HG03045 (cell line): ENCODE data around the gene RFFL.
"Not testable (repeated sequence)": the region's sequence is repeated elsewhere in the genome, so short reads cannot be mapped to it uniquely, and the experiment has no call there.

Source experiments
- ATAC-seq: cut with Tn5 transposase; IDR thresholded peaks from one replicate; pipeline ENCODE4 v1.9.1; 2021; ENCODE audit warnings: mild to moderate bottlenecking, moderate library complexity; ENCODE audit not compliant: unreplicated experiment

RFFL gene

GRCh38 chr17:35063514-35064223 lies at the start of gene RFFL:
TSS of gene RFFL (minus strand) at chr17:35063707. CDS start at chr17:35026553, 37,154 bp downstream.
- ATAC-seq, result peak; percentile 83

- not testable (repeated sequence) for ATAC-seq
Observed at GRCh38 chr17:35110791-35111190, 47.3 kb upstream of the RFFL start.

GRCh38 chr17:35104844-35105450 lies 41.4 kb upstream of the RFFL start:
- no peak for ATAC-seq

- no peak for ATAC-seq
Observed at GRCh38 chr17:35103271-35103670, 39.8 kb upstream of the RFFL start.

- no peak for ATAC-seq
Observed at GRCh38 chr17:35101725-35102124, 38.2 kb upstream of the RFFL start.

- ATAC-seq, result no peak
Observed at GRCh38 chr17:35101036-35101435, 37.5 kb upstream of the RFFL start.

- ATAC-seq, result no peak
Observed at GRCh38 chr17:35099908-35100307, 36.4 kb upstream of the RFFL start.

- no peak for ATAC-seq
Observed at GRCh38 chr17:35097776-35098175, 34.3 kb upstream of the RFFL start.

GRCh38 chr17:35095741-35096140 lies 32.2 kb upstream of the RFFL start:
- ATAC-seq, result no peak

- ATAC-seq, result no peak
Observed at GRCh38 chr17:35094902-35095301, 31.4 kb upstream of the RFFL start.

- ATAC-seq, result not testable (repeated sequence)
Observed at GRCh38 chr17:35090707-35091106, 27.2 kb upstream of the RFFL start.

GRCh38 chr17:35089586-35090296 lies 26.2 kb upstream of the RFFL start:
- ATAC-seq, result peak; percentile 14

GRCh38 chr17:35088881-35089585 lies 25.5 kb upstream of the RFFL start:
- ATAC-seq, result peak; percentile 70

- peak; percentile 16 for ATAC-seq
Observed at GRCh38 chr17:35088356-35088880, 24.9 kb upstream of the RFFL start.

GRCh38 chr17:35087731-35088355 lies 24.3 kb upstream of the RFFL start:
- no peak for ATAC-seq

- no peak for ATAC-seq
Observed at GRCh38 chr17:35086931-35087573, 23.5 kb upstream of the RFFL start.

GRCh38 chr17:35086164-35086563 lies 22.7 kb upstream of the RFFL start:
- no peak for ATAC-seq

GRCh38 chr17:35084987-35085386 lies 21.5 kb upstream of the RFFL start:
- no peak for ATAC-seq

- no peak for ATAC-seq
Observed at GRCh38 chr17:35083071-35083470, 19.6 kb upstream of the RFFL start.

GRCh38 chr17:35082073-35082657 lies 18.7 kb upstream of the RFFL start:
- ATAC-seq, result no peak
